Left ventricle myocardium inferior (tissue), 1 donor: Measurements from ENCODE around the gene FARP1. TPM values are rescaled to one million over a fixed set of nuclear protein-coding genes. Genes with fewer than 3 reads are reported as not detected.

Experiments
- DNase-seq: peaks from one replicate; pipeline ENCODE4 v3.0.0-alpha.2; 2020
- H3K27ac ChIP-seq: fragments of 200-600 bp; replicated peaks from 2 replicates; pipeline ENCODE4 v1.8.0; 2021
- H3K27me3 ChIP-seq: fragments of 200-600 bp; 2 replicates; pipeline ENCODE4 v1.8.0; 2021; ENCODE audit warnings: low read depth
- H3K36me3 ChIP-seq: fragments of 200-600 bp; 2 replicates; pipeline ENCODE4 v1.8.0; 2021
- H3K4me1 ChIP-seq: fragments of 200-600 bp; 2 replicates; pipeline ENCODE4 v1.8.0; 2021
- H3K4me3 ChIP-seq: fragments of 200-600 bp; 2 replicates; pipeline ENCODE4 v1.8.0; 2021; ENCODE audit warnings: mild to moderate bottlenecking, moderate library complexity
- H3K9me3 ChIP-seq: fragments of 200-600 bp; replicated peaks from 2 replicates; pipeline ENCODE4 v1.8.0; 2021
- CTCF ChIP-seq: fragments of 200-600 bp; IDR thresholded peaks from 2 replicates; pipeline ENCODE4 v1.8.0; 2021; ENCODE audit warnings: antibody characterized with exemption, mild to moderate bottlenecking, borderline replicate concordance
- intact Hi-C: fragments of 100-400 bp; cut with micrococcal nuclease; formaldehyde crosslinking; loops from one replicate; pipeline ENCODE4 v1.11.0; 2022
- total RNA-seq: library from RNA; stranded (reverse); fragmentation: NEBNext Ultra II Directional; extraction: Animal tissue kit (Norgen Biotek cat#: 25700); gene quantifications from one replicate; pipeline ENCODE4 v1.2.1, GENCODE V29; 2021
- donor health status: DM: no; HTN: yes; CAD: no; lungs with severe emphysema.

The FARP1 gene
- total RNA-seq, 1 donor from 2014 or later: 17.6 TPM

- H3K36me3 ChIP-seq: peaks cover 46% of the 10 kb centered on the region
- no peaks in the 10 kb centered on the region for H3K9me3 ChIP-seq
- H3K27ac ChIP-seq: peak overlapping the region; percentile 86
- no peaks in the 10 kb centered on the region for H3K27me3 ChIP-seq
- peak overlapping the region; percentile 18 for H3K4me3 ChIP-seq
- no peak for TF ChIP-seq CTCF
- no peak for DNase-seq
- intact Hi-C loops: loop anchor here (10.0 kb wide), 1 partner anchor 120 kb away; the partner anchor contains the start of gene STK24
- H3K4me1 ChIP-seq: peaks cover 76% of the 10 kb centered on the region
Observed at GRCh38 chr13:98454389-98454881, 311.5 kb downstream of the FARP1 start.

- Histone ChIP-seq H3K27ac (peak overlapping the region; percentile 31), H3K4me3 (no peak overlapping the region), H3K27me3 (no peaks in the 10 kb centered on the region), H3K36me3 (peaks cover 63% of the 10 kb centered on the region), H3K4me1 (peaks cover 56% of the 10 kb centered on the region), H3K9me3 (no peaks in the 10 kb centered on the region)
- intact Hi-C loops: loop anchor here (10.0 kb wide), 1 partner anchor 118 kb away; the partner anchor contains the start of gene STK24
- no peak for DNase-seq
- no peak for TF ChIP-seq CTCF
Observed at GRCh38 chr13:98456413-98456845, 313.5 kb downstream of the FARP1 start.

- peak; percentile 12 for DNase-seq
- Histone ChIP-seq H3K9me3 (no peaks in the 10 kb centered on the region), H3K27ac (peak overlapping the region; percentile 31), H3K36me3 (peaks cover 62% of the 10 kb centered on the region), H3K4me3 (no peak overlapping the region), H3K4me1 (peaks cover 53% of the 10 kb centered on the region), H3K27me3 (no peaks in the 10 kb centered on the region)
- intact Hi-C loops: loop anchor here (10.0 kb wide), 1 partner anchor 118 kb away; the partner anchor contains the start of gene STK24
- no peak for TF ChIP-seq CTCF
Observed at GRCh38 chr13:98457053-98457452, 314.2 kb downstream of the FARP1 start.

GRCh38 chr13:98458431-98458830 lies 315.5 kb downstream of the FARP1 start:
- peak overlapping the region; percentile 24 for H3K27ac ChIP-seq
- H3K27me3 ChIP-seq: no peaks in the 10 kb centered on the region
- intact Hi-C loops: loop anchor here (10.0 kb wide), 1 partner anchor 116 kb away; the partner anchor contains the start of gene STK24
- H3K9me3 ChIP-seq: no peaks in the 10 kb centered on the region
- DNase-seq: peak; percentile 20
- peaks cover 57% of the 10 kb centered on the region for H3K36me3 ChIP-seq
- H3K4me3 ChIP-seq: no peak overlapping the region
- peaks cover 53% of the 10 kb centered on the region for H3K4me1 ChIP-seq
- TF ChIP-seq CTCF: no peak

GRCh38 chr13:98459171-98459681 lies 316.3 kb downstream of the FARP1 start:
- no peaks in the 10 kb centered on the region for H3K9me3 ChIP-seq
- H3K27ac ChIP-seq: peak overlapping the region; percentile 24
- no peak for DNase-seq
- no peak overlapping the region for H3K4me3 ChIP-seq
- H3K4me1 ChIP-seq: peaks cover 52% of the 10 kb centered on the region
- H3K27me3 ChIP-seq: no peaks in the 10 kb centered on the region
- peaks cover 62% of the 10 kb centered on the region for H3K36me3 ChIP-seq
- no peak for TF ChIP-seq CTCF
- intact Hi-C loops: loop anchor here (10.0 kb wide), 1 partner anchor 116 kb away; the partner anchor contains the start of gene STK24
